Measurements from ENCODE around the gene INO80B.

DNA sequence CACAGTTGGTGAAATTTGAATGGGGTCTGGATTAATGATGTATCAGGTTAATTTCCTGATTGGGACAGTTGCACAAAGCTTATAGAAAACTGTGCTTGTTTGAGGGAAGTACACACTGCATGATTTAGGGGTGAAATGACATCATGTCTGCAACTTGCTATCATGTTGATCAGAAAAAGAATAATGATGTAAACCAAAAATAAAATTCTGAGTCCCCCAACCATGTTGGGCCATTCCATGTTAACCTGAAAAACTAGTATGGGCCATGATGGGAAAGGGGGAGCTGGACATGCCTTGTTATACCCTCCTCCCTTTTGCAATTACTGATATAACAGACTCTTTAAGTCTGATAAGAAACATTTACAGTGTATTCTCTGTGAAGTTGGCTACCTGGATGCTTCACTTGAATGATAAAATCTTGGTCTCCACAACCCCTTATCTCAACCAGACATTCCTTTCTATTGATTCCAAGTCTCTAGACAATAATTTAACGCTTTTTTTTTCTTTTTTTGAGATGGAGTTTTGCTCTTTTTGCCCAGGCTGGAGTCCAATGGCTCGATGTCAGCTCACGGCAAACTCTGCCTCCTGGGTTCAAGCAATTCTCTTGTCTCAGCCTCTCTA lies 4.2 kb upstream of the INO80B start:
- TF ChIP-seq, protein P1, sequence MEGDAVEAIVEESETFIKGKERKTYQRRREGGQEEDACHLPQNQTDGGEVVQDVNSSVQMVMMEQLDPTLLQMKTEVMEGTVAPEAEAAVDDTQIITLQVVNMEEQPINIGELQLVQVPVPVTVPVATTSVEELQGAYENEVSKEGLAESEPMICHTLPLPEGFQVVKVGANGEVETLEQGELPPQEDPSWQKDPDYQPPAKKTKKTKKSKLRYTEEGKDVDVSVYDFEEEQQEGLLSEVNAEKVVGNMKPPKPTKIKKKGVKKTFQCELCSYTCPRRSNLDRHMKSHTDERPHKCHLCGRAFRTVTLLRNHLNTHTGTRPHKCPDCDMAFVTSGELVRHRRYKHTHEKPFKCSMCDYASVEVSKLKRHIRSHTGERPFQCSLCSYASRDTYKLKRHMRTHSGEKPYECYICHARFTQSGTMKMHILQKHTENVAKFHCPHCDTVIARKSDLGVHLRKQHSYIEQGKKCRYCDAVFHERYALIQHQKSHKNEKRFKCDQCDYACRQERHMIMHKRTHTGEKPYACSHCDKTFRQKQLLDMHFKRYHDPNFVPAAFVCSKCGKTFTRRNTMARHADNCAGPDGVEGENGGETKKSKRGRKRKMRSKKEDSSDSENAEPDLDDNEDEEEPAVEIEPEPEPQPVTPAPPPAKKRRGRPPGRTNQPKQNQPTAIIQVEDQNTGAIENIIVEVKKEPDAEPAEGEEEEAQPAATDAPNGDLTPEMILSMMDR (IDR thresholded peaks at IDR 0.05), result no peak
- TF ChIP-seq POLR2A (IDR thresholded peaks at IDR 0.05), result no peak
